Left forelimb (tissue), 1 donor: ENCODE measurements around the gene CROCC.

Experiments used
- DNase-seq: peaks from one replicate; pipeline ENCODE4 v3.0.0-alpha.2; 2018; ENCODE audit warnings: low spot score

Gene CROCC

GRCh38 chr1:16967962-16968361 lies 46.2 kb downstream of the CROCC start:
- DNase-seq = no peak

DNA sequence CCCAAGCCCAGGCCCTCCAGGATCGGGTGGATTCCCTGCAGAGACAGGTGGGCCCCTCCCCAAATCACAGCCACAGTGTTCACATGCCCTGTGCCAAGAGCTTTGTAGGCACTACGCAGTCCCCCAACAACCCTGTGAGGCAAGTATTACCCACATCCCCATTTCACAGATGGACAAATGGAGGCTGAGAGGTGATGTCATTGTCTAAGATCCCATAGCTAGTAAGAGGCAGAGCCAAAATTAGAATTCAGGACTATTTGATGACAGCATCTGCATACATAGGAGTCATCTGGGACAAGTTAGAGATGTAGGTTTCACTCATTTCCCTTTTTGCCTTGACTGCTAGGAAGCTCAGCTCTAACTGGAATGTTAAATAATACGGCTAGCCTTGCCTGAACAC lies 46.6 kb downstream of the CROCC start:
- no peak for DNase-seq

GRCh38 chr1:16969057-16969611 lies 47.4 kb downstream of the CROCC start:
- no peak for DNase-seq

DNA sequence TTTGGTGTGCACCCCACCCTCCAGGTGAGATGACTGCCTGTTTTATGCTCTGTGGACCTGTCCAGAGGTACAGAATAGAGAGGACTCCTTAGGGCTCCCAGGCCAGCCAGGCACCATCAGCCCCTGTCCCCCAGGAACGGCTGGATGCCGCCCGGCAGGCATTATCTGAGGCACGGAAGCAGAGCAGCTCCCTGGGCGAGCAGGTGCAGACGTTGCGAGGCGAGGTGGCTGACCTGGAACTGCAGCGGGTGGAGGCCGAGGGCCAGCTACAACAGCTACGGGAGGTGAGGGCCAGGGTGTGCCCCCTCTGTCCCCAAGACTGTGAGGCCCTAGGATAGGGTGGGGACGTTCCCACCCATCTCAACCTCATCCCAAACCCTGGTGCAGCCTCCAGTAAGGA lies 47.9 kb downstream of the CROCC start:
- DNase-seq = no peak

DNA sequence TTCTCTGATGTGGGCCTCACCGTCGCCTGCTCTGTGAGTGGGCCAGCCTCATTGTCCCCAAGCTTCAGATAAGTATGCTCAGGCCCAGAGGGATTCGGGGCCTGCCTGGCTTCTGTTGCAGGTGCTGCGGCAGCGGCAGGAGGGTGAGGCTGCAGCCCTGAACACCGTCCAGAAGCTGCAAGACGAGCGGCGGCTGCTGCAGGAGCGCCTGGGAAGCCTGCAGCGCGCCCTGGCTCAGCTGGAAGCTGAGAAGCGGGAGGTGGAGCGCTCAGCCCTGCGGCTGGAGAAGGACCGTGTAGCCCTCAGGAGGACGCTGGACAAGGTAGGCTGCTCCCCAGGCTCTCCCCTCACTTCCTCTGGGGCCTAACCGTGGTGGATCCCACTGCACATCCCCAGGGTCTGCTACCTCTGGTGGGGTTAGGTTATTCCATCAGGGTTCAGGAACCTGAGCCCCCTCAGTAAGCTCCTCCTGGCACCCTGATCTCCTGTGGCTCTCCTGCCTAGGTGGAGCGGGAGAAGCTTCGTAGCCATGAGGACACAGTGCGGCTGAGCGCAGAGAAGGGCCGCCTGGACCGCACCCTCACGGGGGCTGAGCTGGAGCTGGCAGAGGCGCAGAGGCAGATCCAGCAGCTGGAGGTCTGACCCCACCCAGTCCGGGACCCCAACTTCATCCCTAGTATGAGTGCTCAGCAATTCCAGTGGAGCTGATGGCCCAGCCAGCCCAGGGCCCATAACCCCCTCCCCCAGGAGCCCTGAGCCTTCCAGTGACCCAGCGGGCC lies 48.6 kb downstream of the CROCC start:
- no peak for DNase-seq

GRCh38 chr1:16971341-16972188 lies 49.8 kb downstream of the CROCC start:
- DNase-seq = no peak

DNA sequence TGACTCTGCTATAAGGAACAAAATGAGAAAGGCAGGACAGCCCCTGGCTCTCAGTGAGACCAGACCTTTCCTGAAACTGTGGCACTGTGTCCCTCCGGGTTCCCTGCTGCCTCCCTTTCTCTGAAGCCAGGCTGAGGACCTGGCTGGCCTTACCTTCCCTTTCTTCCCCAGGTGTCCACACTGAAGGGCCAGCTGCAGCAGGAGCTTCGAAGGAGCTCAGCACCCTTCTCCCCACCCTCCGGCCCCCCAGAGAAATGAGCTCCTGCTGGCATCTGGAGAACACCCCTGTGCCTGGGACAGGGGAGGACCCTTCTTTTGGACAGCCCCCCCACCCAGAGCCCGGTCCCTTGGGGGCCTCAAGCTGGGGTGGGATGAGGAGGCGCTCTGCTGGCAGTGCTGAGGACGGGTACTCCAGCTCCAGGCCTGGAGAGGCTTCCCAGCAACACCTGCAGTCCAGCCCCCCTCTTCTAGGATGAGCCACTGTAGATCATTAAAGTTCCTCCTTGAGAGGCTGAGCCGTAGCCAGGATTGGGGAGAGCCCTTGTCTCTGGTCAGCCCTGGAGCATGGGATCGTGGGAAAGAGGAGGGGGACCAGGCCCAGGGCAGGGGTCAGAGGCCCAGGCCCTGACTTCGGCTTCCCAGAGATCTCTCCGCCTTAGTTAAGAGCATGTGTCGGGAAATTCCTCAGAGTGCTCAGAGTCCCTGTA lies 50.6 kb downstream of the CROCC start:
- DNase-seq = no peak

- DNase-seq = no peak
These were observed 51.5 kb downstream of the CROCC start for GRCh38 chr1:16973215-16973614.

DNA sequence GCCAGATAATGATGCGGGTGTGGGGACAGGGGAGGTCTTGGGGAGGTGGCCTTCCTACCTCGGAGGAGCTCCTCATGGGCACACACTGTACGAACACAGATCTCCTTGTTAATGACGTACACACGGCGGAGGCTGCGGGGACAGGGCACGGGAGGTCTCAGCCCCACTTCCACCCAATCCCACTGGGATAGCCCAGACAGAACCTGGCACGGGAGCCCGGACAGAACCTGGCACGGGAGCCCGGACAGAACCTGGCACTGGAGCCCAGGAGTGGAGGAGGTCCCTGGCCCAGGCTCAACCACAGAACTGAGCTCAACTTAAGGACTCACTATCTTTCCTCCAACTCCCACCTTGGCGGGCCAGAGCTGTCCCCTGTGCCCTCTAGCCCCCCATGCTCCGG lies 53.5 kb downstream of the CROCC start:
- no peak for DNase-seq

GRCh38 chr1:16975838-16976237 lies 54.1 kb downstream of the CROCC start:
- DNase-seq = no peak

DNA sequence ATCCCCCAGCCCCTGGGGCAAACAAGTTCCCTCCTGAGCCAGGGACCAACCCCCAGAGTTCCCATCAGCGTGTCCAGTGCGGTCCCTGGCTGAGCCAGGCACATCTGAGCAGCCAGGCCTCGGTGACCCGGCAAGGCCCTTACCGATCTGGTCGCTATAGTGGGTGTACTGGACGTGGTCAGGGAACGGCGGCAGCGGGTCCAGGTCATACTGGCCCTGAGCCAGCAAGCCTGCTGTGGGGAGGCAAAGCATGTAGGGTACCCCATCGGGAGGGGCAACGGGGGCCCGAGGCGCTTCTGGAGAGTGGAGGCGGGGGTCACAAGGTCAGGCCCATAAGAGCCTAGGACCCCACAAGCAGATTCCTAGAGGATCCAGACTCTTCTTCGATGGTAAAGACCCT lies 55.2 kb downstream of the CROCC start:
- no peak for DNase-seq

DNA sequence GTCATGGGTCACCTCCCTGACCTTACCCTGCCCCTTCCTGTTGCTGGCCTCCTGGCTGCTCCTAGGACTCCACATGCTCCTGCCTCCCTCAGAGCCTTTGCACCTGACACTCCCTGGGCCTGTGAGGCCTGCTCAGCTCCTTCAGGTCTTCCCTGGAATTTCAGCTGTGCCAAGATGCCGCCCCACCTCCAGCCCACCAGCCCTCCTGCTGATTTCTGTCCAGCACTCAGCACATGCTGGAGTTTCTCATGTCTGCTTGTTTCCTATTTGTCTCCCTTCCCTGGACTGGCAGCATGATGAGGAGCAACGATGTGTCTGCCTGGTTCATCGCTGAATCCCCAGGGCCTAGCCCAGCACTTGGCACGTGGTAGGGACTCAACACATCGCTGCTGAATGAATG lies 55.6 kb downstream of the CROCC start:
- DNase-seq = no peak

GRCh38 chr1:16978139-16978538 lies 56.4 kb downstream of the CROCC start:
- no peak for DNase-seq

- no peak for DNase-seq
These were observed 57.1 kb downstream of the CROCC start for GRCh38 chr1:16978567-16979474.

DNA sequence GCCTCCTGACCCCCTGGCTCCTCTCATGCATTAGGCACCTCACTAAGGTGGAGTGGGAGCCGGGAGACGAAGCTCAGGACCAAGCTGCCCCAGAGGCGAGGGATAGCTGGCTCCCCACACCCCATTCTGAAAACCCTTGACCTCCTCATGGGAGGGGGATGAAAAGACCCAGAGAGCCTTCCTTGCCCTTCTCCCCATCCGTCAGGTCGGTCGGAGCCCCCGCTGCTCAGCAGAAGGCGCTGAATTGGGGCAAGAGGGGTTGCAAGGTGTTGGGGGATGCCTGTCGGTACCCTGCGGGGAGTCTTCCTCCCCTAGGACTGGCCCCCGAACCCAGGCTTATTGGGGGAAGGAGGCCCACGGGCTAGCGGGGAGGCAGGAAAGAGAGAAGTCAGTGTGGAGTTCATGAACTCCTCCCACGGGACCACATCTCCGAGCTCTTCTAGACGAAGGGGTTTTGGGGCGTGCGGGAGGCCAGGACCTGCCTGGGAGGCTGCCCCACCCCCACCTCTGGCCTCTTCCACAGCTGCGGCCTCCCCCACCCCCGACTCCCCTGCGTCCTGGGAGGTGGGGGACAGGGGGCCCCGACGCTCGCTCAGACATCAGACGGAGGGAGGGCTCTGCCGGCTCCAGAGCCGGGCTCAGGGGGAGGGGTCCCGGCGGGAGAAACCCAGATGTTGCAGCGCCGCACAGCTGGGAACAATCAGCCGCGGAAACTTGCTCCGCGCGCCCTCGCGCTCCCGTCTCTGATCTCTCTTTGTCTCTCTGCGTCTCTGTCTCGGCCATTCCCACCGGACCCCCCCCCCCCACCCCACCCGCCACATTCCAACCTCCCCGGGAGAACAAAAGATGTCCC lies 58.0 kb downstream of the CROCC start:
- peak; percentile 80 for DNase-seq

DNA sequence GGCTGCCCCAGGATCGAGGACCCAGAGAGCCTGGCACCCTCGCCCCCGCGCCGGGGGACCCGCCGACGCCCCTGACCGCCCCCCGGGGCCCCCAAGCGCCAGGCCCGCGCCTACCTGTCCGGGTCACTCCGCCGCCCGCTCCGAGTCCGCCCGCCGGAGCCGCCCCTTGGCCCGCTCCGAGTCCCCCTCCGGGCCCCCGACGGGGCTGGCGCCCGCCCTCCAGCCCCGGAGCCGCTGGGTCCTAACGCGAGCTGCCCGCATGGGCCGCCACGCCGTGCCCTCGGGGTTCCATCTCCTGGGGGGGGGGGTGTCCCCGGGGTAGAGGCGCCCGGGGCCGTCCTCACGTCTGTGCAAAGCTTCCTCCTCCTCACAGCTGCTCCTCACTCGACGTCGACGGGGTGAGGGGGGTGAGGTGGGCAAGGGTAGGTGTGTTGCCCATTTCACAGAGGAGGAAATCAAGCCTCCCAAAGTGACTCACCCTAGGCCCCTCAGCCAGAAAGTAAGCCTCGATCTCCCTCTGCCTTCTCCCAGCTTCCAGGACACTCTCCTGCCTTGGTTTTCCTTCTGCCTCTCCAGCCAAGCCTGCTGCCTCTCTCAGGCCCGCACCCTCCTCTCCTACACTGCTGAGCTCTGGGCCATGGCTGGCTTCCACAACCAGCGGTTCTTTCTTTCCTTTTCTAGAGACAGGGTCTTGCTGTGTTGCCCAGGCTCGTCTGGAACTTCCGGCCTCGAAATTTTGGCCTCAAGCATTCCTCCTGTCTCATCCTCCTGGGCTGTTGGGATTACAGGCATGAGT lies 58.9 kb downstream of the CROCC start, which contains the start of gene MFAP2:
Gene MFAP2 (minus strand): TSS at position 148 of the 796 bp plus-strand sequence. CDS start 2,347 bp downstream, outside the sequence.
- no peak for DNase-seq

GRCh38 chr1:16981269-16981849 lies 59.6 kb downstream of the CROCC start:
- DNase-seq = no peak

- no peak for DNase-seq
These were observed 61.2 kb downstream of the CROCC start for GRCh38 chr1:16982902-16983301.

GRCh38 chr1:16983649-16984048 lies 61.9 kb downstream of the CROCC start:
- DNase-seq = no peak
